GM21528 (cell line): ENCODE results near the gene CYP2F1.

Source experiments
- ATAC-seq: cut with Tn5 transposase; IDR thresholded peaks from one replicate; pipeline ENCODE4 v1.9.1; 2021; ENCODE audit warnings: mild to moderate bottlenecking, moderate library complexity; ENCODE audit not compliant: unreplicated experiment, low FRiP score

CYP2F1 gene

GRCh38 chr19:41174297-41174928, 60.2 kb downstream of the CYP2F1 start:
- ATAC-seq: no peak

GRCh38 chr19:41175801-41176777, 61.9 kb downstream of the CYP2F1 start:
- no peak for ATAC-seq
